Erythroblast (primary cell): Measurements from ENCODE around the gene VWA2.

Experiments
- GATA1 ChIP-seq: IDR thresholded peaks from 2 replicates; pipeline ENCODE4 v1.6.1; 2011; ENCODE audit warnings: low read depth, mild to moderate bottlenecking, control low read depth, low read length, moderate library complexity
- POLR2A ChIP-seq: IDR thresholded peaks from 2 replicates; pipeline ENCODE4 v1.6.1; 2011; ENCODE audit warnings: mild to moderate bottlenecking, low read length

- TF ChIP-seq POLR2A = no peak
- TF ChIP-seq GATA1 = no peak
Measured at GRCh38 chr10:114286921-114287320, 47.9 kb downstream of the VWA2 start.
